Left renal pelvis (tissue), 4 donors: Measurements from ENCODE around the gene CLNK. TPM values are rescaled to one million over a fixed set of nuclear protein-coding genes. Genes with fewer than 3 reads are reported as not detected.

ENCODE experiments used
- DNase-seq, 4 donors: peaks; one replicate each; pipeline ENCODE4 v3.0.0-alpha.2; 2013; ENCODE audit warnings: low read depth in 4 of 4, low spot score in 3 of 4
- polyA plus RNA-seq, 4 donors: library from polyadenylated mRNA; unstranded; fragments of 120-200 nt; gene quantifications; one replicate each; pipeline ENCODE4 v1.2.1, GENCODE V29; 2013; ENCODE audit not compliant: insufficient read length in 4 of 4

Gene CLNK
- polyA plus RNA-seq, 4 donors, result 0.19 to 1.4 (median 0.49) TPM

DNA sequence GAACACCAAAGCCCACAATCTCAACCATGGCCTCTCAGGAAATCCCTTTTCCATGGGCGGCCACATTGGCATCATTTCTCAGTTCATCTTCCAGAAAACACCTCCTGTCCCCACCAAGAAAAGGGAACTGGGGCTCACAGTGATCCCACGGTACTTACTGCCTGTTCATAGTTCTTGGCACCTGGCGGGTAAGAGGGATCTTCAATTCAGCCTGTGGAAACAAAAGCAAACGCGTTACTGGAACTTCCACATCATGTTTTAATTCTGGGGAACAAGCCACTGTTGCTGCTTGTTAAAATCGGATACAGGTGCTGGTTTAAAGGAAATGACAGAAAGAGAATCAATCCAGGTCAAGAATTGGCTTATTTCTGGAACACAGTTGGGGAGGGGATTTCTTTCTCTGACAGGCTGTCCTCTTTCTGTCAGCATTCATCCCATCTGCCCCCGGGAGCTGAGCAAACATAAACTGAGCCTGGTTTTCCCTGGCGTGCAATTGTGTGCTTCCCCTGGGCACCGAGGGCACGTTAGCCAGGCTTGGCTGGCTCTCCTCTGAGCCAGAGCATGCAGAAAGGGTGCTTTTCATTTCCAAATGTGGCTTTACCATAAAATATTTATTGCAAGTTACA, 16.8 kb downstream of the CLNK start:
- no peak for DNase-seq

DNA sequence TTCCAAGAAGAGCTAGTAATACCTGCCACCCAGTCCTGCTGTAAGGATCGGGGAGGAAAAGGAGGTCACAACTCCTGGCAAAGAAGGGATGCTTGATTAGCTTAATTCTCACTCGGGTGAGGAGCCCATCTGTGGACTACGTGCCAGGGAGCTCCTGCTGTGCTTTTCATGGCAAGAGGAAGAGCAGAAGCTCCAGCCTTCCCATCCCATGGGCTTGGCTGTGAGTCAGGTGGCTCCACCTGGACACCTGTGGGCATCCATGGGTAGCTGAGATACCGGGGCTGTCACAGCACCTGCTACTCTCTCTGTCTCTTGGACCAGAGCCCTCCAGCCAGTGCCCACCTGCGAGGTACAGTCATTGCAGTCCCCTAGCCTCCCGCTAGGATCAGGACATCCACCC, 18.0 kb downstream of the CLNK start:
- no peak for DNase-seq

DNA sequence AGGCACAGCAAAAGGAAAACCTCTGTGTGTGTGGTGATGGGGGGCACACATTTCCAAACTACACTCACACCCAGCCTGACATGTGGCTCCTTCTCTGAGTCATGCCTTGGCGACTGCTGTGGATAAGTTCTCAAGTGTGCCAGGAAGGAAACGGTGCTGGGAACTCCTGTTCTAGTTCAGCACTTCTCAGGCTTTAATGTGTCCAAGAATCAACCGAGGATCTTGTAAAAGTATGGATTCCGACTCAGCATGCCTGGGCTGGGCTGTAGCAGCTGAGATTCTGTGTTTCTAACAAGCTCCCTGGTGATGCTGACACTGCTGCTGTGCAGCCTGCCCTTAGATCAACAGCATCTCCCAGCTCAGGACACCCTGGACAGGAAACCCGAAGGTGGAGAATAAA, 20.2 kb downstream of the CLNK start:
- DNase-seq, result no peak

DNA sequence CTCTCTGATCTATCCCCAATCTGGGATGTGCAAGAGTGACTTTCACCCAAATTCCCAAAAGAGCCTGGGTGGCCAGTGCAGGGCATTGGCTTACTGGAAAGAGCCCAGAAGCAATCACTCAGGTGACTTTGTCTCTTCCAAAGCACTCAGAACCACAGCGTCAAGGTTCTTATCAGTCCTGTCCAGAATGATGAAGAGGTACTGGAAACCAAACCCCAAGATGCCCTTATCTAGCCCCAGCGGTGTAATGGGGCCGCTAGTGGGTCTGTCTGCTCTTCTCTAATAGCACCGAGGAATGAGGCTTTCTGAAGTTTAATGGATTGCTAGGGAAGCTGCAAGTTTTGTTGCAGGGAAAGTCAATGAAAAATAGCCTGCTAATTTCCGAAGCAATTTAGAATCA, 21.6 kb downstream of the CLNK start:
- no peak for DNase-seq

DNA sequence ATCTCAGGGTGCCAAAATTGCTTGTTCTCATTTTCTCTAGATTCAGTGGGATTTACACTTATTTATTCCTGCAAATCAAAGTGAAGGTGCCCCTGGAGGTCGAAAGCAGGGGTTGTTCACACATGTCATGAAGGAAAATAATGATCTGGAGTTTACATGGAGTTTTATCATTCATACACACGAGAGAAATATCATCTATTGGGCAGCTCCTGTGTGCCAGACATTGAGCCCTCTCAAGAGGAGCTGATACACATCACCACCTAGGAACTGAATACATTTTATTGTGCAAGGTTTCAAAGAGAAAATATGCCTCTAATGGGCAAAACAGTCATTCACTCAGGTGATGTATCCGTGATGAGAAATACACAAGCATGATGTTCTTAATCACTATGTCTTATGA, 23.5 kb downstream of the CLNK start:
- no peak for DNase-seq

DNA sequence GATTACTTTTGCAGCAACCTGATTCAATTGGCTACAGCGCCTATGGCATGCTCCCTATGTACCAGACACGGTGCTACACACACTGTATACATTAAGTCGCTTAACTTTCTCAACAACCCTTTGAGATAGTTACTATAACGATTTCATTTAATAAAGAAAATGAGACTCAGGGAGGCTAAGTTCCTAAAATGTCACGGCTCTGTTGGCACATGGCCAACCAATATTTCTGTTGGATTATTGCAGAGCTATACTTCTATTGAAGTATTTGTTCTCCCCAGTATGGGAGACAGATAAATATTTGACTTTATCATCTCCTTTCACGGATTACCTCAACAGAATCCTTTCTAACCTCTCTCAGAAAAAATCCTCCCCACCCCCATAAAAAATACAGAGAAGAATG, 25.3 kb downstream of the CLNK start:
- DNase-seq, result no peak

DNA sequence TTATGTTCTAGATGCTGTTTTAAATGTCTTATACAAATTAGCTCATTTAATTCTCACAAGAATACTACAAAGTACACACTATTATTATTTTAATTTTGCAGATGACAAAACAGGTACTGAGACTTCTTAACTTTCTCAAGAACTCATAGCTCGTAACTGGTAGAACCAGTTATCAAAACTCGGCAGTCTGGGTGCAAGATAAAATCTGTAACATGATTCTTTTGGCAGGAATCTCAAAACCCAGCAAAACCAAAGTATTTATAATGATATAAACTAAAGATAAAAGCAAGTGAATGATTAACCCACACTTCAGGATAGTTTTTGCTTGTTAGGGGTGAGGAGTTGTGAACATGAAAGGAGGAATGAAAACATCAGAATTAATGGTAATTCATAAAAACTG, 27.6 kb downstream of the CLNK start:
- peak in 3 of 4 donors; percentile 6 to 33 (median 18) for DNase-seq

DNA sequence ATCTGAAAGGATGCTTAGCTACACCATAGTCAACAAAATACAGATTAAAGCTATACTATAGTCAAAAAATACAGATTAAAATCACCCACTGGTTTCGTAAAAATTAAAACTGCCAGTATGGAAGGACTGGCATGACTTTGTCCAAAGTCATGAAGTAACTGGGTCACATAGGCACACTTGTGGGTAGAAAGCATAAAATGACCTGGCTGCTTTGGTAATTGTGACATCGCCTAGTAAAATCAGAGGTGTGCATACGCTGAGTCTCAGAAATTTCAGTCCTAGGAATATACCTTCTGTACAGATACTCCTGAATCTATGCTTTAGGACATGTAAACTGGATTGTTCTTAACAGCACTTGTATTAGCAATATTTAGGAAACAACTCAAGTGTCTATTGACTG, 28.1 kb downstream of the CLNK start:
- no peak for DNase-seq

DNA sequence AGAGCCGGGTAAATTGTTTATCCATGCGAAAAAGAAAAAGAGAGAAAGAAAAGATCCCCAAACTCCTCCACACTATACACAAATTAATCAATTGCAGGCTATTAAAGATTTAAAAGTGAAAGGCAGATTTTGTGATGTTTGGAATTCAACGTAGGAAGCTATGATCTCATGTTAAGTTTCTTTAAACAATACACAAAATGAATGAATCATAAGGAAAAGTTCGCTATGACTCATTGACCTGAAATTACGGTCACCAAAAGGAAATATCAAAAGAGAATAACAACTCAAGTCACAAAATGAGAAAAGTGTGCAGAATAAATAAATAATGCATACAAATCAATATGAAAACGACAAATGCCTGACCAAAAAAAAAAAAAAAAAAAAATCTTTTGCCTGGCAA, 28.6 kb downstream of the CLNK start:
- DNase-seq, result no peak

DNA sequence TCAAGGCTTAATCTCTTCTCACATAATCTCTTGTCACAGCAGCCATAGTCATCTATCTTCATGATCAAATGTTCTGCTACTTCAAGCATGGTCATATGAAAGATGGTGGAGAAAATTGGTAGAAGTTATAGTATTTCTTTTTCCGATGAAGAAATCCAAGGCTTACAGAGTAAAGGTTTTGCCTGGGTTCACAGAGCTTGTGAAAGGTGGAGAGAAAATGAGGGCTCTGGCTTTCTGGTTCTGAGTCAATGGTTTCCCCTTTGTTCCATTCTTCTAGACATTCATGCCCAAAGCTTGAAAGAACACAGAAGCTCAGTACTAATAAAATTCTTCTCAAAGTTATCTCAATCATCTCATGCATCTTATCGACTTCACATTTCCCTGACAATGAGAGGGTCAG, 36.1 kb downstream of the CLNK start:
- DNase-seq, result no peak

DNA sequence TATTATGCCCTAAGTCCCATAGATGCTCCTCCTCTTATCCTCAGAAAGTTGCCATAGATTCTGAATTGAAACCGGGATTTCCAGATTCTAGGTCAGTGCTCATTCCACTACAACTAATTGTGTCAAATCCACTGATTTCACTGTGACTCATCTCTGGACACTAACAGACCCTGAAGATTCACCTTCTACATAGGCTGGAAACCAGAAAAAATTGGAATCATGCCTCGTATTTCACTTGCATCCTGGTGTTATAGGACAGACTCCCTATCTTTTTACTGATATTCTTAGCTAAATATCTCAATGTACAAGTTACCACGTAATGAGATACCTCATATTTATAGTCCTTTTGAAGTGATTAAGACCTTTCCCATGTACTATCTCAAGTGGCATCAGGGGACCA, 36.7 kb downstream of the CLNK start:
- no peak for DNase-seq

DNA sequence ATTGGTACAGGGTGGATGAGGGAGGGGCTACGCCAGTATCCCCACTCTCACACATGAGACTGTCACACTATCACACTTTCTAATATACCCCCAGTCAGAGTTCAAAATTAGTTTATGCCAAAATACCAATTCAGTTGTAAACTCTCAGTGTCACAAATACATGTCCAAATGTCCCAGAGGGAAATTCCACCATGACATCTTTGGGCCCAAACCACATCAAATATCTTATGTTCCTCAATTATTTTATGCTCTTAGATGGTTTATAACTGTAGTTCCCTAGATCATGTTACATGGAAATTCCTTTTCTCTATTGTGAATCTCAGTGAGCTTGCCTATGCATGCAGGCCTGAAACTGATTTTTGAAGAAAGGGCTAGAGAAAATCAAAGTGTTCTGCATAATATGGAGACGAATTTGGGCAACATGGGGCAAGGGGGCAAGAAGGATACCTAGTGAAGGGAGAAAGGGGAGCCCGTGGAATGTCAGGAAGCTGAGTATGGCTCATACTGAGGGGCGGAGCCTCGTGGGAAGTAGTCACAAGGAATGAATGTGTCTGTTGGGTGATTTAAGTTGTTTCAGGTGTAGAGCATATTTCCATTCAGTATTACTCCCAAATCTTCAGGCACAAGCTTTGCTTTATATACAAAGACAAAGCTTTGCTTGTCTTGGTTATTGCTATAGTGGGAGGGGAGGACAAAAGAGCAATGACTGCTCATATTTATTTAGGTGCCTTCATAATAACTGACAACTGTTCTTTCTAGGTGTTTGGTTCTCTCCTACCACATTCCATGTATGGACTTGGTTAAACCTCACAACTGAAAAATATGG, 40.8 kb downstream of the CLNK start:
- DNase-seq, result no peak

DNA sequence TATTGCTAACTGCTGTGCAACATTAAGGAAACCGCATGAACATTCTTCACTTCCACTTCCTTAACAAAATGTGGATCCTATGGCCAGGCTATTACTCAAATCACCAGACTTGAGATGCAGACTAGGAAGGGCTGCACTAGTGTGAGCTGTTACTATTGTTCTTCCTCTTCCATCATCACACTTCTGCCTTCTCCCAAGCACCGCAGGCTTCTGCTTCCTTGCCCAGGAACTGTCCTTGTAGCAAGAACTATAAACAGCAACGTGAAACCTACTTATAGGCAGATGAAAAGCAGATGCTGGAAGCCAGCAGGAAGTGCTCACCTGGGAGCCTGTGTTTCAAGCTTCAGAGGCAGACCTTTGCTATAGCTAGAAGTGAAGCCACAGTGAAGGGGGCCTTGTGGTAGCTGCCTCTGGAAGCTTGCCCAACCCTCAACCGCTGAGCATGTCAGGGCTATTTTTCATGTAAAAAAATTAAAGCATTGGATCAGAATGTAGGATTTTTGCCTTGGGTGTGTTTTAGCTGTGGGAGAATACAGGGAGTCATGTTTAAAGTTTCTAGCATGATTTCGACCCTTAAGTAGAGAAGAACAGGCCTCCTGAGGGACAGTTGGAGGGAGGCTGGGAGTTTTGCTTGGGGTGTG, 43.9 kb downstream of the CLNK start:
- DNase-seq, result no peak

DNA sequence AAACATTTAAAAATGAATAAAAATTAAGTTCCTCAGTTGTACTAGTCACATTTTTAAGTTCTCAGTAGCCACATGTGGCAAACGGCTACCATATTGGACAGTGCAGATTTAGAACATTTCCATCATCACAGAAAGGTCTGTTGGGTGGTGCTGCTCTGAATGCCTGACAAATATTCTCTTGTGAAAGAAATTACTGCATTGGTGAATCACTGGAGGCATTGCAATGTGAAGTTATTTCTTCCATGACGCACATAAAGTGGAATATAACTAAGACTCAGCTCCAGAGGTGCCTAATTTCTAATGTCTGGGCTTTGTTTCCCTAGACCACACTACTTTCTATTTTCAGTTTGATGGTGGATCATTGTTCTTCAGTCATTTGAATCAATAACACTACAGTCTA, 44.9 kb downstream of the CLNK start:
- DNase-seq, result no peak

DNA sequence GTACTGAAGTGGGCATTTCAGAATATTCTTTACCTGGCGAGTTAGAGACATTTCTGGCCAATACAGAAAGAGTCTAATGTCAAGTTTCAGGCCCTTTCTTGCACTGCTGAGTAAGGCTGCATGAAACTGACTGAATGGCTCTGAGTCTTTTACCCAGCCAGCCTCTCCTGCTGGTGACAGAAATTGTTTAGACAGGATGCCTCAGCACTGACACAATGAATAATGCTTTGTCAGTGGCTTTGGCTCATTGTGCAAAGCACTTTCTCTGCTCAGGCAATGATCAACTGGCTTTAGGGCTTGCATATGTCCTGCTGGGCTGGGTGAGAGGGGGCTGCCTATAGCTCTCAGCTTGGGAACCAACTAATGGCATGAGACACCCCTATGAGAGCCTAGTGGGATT, 45.5 kb downstream of the CLNK start:
- no peak for DNase-seq

DNA sequence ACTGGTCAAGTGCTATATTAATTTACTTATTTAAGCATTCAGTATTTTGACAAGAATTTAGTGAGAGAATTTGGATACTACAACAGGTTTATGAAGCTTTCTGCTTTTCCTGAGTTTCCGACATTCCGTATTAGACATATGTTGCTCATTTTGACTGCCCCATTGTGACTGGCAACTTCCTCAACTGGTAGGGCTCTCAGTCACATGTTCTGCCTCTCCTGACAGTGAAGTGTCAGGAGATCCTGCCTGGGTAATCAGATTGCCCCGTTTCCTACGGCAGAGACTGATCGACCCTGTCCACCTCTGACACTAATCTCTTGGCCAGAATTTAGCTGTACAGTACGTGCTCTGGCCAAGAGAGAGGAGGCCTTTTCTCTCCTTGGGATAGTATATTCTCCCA, 49.5 kb downstream of the CLNK start:
- DNase-seq, result no peak

DNA sequence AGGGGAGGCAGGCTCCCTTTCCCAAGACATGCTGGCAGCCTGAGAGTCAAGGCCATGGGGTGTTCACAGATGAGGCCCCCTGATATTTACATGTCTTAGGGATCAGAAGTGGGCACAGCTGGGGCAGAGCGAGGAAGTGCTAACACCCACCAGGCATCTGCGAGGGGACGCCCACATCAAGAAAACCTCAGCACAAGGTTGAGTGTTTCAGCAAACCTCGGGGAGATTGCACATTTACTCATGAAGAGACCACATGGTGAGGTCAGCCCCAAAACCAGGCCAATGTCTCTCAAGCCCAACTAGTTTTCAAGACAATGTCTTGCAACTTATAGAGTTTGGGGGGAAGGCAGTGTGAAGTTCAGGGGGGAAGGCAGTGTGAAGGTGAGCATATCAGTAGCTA, 55.2 kb downstream of the CLNK start:
- no peak for DNase-seq

DNA sequence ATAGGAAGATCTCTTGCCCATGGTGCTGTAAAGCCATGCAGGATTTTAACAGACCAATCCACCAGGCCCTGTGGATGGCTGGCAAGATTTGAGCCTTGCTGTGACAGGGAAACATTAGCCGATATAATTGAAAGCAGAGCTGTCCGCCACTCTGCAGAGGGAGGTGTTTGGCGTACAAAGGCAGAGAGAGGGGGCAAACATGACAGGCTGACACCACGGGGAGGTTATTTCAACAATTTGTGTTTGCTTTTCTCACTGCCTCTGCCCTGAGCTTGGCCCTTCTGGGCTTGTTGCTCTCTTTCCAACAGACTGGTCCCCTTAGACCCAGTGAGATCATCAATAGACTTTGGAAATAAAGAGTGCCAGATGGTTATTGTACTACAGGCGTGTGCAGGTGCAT, 59.4 kb downstream of the CLNK start:
- DNase-seq, result no peak

DNA sequence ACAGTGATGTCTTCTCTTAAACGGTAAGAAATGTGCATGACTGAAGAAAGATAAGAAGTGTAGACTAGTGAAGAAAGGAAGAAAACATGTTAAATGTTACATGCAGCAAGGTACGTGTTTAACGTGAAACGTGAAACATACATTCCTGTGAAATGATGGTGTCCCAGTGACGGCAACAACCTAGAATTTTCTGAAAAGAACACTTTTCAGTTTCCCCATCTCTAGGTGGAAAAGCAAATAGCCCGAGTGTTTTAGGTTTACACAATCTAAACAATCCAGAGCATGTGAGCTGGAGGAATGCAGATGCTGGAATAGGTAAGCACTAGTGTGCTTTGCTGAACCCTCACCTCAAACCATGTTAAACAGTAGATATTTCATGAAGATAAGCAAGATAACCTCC, 60.7 kb downstream of the CLNK start:
- no peak for DNase-seq

DNA sequence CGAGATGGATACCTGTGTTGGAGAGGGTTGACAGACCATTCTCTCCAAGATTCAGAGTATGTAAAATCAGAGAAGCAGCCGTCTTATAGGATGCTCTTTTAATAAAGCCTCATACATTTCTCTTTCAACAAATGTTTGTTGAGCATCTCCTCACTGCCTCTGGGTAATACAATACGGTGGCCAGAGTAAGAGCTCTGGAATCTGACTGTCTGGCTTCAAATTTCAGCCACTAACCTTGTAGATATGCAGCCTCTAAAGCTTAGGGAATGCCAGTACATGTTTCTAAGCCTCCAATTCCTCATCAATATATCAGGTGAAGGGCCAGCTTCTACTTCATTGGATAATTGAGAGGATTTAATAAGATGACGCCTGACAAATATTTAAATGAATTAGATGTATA, 61.3 kb downstream of the CLNK start:
- no peak for DNase-seq

DNA sequence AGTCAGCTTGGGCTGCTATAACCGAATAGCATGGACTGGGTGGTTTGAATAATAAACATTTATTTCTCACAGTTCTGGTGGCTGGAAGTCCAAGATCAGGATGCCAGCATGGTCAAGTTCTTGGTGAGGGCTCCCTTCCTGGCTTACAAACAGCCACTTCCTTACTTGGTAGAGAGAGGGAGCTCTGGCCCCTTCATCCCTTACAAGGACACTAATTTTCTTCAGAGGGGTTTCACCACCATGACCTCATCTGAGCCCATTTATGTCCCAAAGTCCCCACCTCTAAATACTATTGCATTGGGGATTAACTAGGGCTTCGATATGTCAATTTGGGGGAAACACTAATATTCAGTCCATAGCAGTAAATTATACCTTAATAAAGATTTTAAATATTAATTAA, 61.8 kb downstream of the CLNK start:
- DNase-seq, result no peak

DNA sequence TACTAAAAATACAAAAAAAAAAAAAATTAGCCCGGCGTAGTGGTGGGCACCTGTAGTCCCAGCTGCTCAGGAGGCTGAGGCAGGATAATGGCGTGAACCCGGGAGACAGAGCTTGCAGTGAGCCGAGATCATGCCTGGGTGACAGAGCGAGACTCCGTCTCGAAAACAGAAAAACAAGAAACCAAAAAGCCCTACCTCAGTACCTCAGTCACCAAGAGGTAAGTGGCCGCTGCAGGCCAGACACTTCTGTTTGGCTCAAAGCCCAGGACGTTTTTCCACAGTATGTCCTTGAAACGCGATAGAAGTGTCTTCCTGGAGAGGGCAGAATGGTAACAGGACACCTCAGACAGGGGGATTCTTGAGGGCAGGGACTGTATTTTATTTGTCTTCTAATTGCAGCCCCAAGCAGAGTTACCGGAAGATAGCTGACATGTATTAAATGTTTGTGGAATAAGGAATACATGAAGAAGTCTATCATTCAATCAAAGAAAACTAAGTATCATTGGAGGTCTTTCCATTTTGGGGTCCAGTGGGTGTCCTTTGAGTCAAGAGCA, 63.6 kb downstream of the CLNK start:
- no peak for DNase-seq
